Peyer's patch (tissue), 4 donors: Measurements from ENCODE around the gene STON2. TPM values are rescaled to one million over a fixed set of nuclear protein-coding genes. Genes with fewer than 3 reads are reported as not detected.

ENCODE experiments used
- DNase-seq, 3 donors: peaks; one replicate each; pipeline ENCODE4 v3.0.0-alpha.2; 2017 to 2019
- H3K27ac ChIP-seq, 4 donors: fragments of 200-600 bp; sonication (generic); one replicate each; pipeline ENCODE4 v1.5.1; 2016 to 2019
- H3K27me3 ChIP-seq, 2 donors: fragments of 200-600 bp; sonication (generic); one replicate each; pipeline ENCODE4 v1.5.1; 2019
- H3K36me3 ChIP-seq, 3 donors: fragments of 200-600 bp; sonication (generic); one replicate each; pipeline ENCODE4 v1.5.1; 2016 to 2019
- H3K4me1 ChIP-seq, 4 donors: fragments of 200-600 bp; sonication (generic); one replicate each; pipeline ENCODE4 v1.5.1; 2016 to 2019
- H3K4me3 ChIP-seq, 4 donors: fragments of 200-600 bp; sonication (generic); 1 replicate in 3 of 4; 2 replicates in 1 of 4; pipeline ENCODE4 v1.5.1; 2016 to 2019; ENCODE audit warnings: mild to moderate bottlenecking in 1 of 4
- H3K9me3 ChIP-seq, 4 donors: fragments of 200-600 bp; sonication (generic); one replicate each; pipeline ENCODE4 v1.5.1; 2016 to 2019; ENCODE audit warnings: mild to moderate bottlenecking in 1 of 4
- POLR2A ChIP-seq, 2 donors: fragments of 450-650 bp; IDR thresholded peaks; one replicate each; pipeline ENCODE4 v1.5.1; 2017; ENCODE audit warnings: antibody characterized with exemption in 2 of 2, mild to moderate bottlenecking in 2 of 2, moderate library complexity in 2 of 2
- total RNA-seq, 4 donors: library from RNA; depleted of rRNA; stranded (reverse); fragments of >200 nt; gene quantifications; one replicate each; pipeline ENCODE4 v1.1.0, GENCODE V29; 2016
- TF ChIP-seq, protein P1 (sequence below), 6 experiments: fragments of 450-650 bp in 4 of 6; fragments of 200-600 bp in 2 of 6; sonication (generic) in 1 of 6; IDR thresholded peaks; one replicate each; pipeline ENCODE4 v1.5.1; 2017 to 2019; ENCODE audit warnings: antibody characterized with exemption in 6 of 6, mild to moderate bottlenecking in 3 of 6, moderate library complexity in 1 of 6

Gene STON2
- total RNA-seq, 4 donors from 2014 or later = 6.3 to 25.3 (median 13.9) TPM

DNA sequence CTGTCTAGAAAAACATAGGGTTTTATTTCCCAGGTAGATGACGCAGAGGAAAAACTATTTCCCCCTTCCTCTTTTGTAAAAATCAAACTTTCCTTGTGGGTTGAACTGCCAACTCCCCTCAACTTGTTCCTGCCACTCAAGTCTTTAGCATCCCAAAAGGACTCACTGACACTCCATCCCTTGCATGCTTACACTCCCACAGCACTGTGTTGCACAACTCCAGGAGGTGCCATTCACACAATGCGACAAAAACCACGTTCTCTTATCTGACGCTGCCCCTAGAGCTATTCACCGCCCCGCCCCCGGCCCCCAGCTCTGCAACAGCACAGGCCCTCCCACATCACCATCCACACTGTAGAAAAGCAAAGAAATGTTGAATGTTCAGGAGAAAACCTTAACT lies 16.9 kb upstream of the STON2 start:
- no peak for DNase-seq
- no peak overlapping the region for H3K27ac ChIP-seq
- TF ChIP-seq POLR2A (IDR thresholded peaks at IDR 0.05) = no peak
- TF ChIP-seq, protein P1, sequence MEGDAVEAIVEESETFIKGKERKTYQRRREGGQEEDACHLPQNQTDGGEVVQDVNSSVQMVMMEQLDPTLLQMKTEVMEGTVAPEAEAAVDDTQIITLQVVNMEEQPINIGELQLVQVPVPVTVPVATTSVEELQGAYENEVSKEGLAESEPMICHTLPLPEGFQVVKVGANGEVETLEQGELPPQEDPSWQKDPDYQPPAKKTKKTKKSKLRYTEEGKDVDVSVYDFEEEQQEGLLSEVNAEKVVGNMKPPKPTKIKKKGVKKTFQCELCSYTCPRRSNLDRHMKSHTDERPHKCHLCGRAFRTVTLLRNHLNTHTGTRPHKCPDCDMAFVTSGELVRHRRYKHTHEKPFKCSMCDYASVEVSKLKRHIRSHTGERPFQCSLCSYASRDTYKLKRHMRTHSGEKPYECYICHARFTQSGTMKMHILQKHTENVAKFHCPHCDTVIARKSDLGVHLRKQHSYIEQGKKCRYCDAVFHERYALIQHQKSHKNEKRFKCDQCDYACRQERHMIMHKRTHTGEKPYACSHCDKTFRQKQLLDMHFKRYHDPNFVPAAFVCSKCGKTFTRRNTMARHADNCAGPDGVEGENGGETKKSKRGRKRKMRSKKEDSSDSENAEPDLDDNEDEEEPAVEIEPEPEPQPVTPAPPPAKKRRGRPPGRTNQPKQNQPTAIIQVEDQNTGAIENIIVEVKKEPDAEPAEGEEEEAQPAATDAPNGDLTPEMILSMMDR (IDR thresholded peaks at IDR 0.05) = no peak
- no peaks in the 10 kb centered on the region for H3K9me3 ChIP-seq
- H3K27me3 ChIP-seq = no peaks in the 10 kb centered on the region
- no peaks in the 10 kb centered on the region for H3K36me3 ChIP-seq
- no peak overlapping the region for H3K4me3 ChIP-seq
- no peaks in the 10 kb centered on the region for H3K4me1 ChIP-seq

DNA sequence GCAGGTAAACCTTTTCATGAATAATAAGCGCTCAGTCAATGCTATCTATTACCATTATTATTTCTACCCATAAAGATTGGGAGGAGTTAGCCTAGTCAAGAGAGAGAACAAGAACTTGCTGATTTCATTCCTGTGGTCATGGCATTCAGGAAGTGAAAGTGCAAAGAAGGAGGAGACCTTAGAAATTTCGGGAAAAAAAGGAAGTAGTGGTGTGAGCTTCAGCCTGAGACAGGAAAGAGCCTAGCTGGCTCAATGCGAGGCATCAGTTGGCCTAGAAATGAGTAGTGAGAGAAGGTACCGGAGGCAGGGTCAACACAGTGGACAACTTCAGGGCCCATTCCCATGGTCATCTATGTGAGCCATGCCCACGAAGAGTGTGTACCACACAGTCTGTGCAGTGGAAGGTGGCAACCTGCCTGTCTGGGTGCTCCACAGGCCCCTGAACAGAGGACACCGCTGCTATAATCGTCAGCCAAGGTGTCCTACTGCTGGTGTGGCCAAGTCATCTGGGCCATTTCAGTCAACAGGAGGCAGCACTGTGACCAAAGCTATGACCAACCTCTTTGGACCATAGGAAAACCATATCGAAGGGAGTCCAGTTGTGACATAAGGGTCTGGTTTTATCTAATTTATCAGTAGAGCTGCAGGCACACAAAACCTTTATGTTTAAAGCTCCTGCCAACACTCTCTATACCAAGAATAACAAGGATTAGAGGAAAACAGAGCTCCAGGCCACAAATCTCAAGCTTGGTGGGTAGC lies 16.2 kb upstream of the STON2 start:
- H3K9me3 ChIP-seq = no peaks in the 10 kb centered on the region
- H3K36me3 ChIP-seq = no peaks in the 10 kb centered on the region
- TF ChIP-seq, protein P1 (IDR thresholded peaks at IDR 0.05) = no peak
- TF ChIP-seq POLR2A (IDR thresholded peaks at IDR 0.05) = no peak
- no peaks in the 10 kb centered on the region for H3K27me3 ChIP-seq
- DNase-seq = no peak
- H3K27ac ChIP-seq = no peak overlapping the region
- H3K4me1 ChIP-seq = no peaks in the 10 kb centered on the region
- H3K4me3 ChIP-seq = no peak overlapping the region

DNA sequence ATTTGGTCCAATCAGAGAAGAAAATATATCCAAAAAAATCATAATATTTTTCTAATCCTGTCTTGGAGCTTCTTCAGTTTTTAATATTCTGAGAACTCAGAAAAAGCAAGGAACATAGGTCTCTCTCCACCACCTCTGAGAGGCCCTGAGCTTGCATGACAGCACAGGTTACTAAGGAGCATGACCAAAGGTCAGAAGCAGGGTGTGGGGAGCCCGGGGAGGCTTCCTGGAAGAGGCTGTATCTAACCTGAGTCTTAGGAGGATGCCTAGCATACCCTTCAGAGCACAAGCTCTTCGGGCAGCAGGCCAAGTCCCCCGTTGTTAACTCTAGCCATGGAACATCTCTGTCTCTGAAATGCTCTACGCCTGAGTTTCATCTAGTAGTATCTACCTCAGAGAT lies 15.7 kb upstream of the STON2 start:
- no peaks in the 10 kb centered on the region for H3K9me3 ChIP-seq
- DNase-seq = peak in 1 of 3 donors; percentile 53
- H3K4me1 ChIP-seq = no peaks in the 10 kb centered on the region
- no peak overlapping the region for H3K27ac ChIP-seq
- no peaks in the 10 kb centered on the region for H3K27me3 ChIP-seq
- H3K36me3 ChIP-seq = no peaks in the 10 kb centered on the region
- H3K4me3 ChIP-seq = no peak overlapping the region
- TF ChIP-seq, protein P1 (IDR thresholded peaks at IDR 0.05) = no peak
- no peak for TF ChIP-seq POLR2A (IDR thresholded peaks at IDR 0.05)

DNA sequence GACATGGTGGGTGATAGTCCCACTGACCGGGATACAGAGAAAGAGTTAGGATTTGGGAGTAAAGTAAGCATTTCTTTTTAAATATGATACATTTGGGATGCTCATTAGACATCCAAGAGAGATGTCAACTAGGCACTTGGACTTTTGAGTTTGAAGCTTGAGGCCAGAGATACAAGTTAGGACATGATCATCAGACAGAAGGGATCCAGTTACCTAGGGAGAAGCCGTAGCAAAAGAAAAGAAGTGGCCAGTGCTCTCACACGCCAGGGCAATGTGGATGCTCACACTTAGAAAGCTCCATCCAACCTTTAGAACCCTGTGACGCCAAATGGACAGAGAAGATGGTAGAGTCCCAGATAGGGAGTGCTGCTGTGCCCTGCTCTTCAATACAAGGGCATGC lies 14.0 kb upstream of the STON2 start:
- Histone ChIP-seq H3K4me1 (no peaks in the 10 kb centered on the region), H3K27me3 (no peaks in the 10 kb centered on the region), H3K4me3 (no peak overlapping the region), H3K27ac (no peak overlapping the region), H3K9me3 (no peaks in the 10 kb centered on the region), H3K36me3 (no peaks in the 10 kb centered on the region)
- TF ChIP-seq, protein P1 (IDR thresholded peaks at IDR 0.05) = no peak
- TF ChIP-seq POLR2A (IDR thresholded peaks at IDR 0.05) = no peak
- no peak for DNase-seq

DNA sequence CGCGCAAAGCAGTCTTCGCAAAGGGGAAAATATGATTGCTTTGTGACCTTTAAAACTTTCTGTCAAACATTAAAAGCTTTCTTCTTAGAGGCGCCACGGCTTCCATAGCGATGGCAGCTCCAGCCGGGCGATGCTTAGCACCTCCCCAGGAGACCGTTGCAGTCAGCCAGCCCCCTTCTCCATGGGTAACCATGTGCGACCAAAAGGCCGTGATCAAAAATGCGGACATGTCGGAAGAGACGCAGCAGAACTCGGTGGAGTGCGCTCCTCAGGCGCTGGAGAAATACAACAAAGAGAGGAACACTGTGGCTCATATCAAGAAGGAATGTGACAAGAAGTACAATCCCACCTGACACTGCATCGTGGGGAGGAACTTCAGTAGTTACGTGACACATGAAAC lies 12.7 kb upstream of the STON2 start:
- Histone ChIP-seq H3K27me3 (no peaks in the 10 kb centered on the region), H3K27ac (no peak overlapping the region), H3K9me3 (no peaks in the 10 kb centered on the region), H3K4me1 (no peaks in the 10 kb centered on the region), H3K36me3 (no peaks in the 10 kb centered on the region), H3K4me3 (no peak overlapping the region)
- DNase-seq = no peak
- TF ChIP-seq, protein P1 (IDR thresholded peaks at IDR 0.05) = no peak
- TF ChIP-seq POLR2A (IDR thresholded peaks at IDR 0.05) = no peak
